Measurements from ENCODE around the gene PARD3B. TPM values are rescaled to one million over a fixed set of nuclear protein-coding genes. Genes with fewer than 3 reads are reported as not detected.

The PARD3B gene
- total RNA-seq, 4 donors from 2014 or later = 32.6 to 65.7 (median 38.6) TPM

DNA sequence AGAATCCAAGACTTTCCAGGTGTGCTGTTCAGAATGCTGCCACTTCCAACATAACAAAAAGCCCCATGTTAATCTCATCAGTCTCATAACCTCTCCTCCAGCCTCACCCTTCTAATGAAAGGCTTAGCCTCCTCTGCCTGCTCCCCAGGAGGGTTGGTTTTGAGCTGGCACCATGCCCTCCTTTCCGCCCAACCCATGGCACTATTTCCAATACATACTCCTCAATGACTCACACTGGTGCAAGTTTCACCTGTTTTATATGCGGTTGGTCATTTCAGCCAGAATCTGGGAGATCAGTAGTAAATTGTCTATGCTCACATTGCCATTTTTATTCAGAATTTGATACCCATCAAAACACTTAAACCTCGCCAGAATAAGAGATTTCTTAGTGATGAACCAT lies 979.4 kb downstream of the PARD3B start:
- H3K27me3 ChIP-seq = no peaks in the 10 kb centered on the region
- peak; percentile 60 for DNase-seq
- no peak for TF ChIP-seq CTCF (IDR thresholded peaks at IDR 0.05)
- intact Hi-C loops (cut with DNase I; ENCODE audit: low total_unique reads) (no loop called here), in situ Hi-C loops (cut with MboI; ENCODE audit: low pct_ligation_motif_present in 1 of 4, low pct_unique_long_range_greater_than_20kb in 1 of 4, low sequenced_read_pairs in 3 of 4) (no loop called here)
- H3K9me3 ChIP-seq = no peaks in the 10 kb centered on the region
- H3K27ac ChIP-seq = no peak overlapping the region
- 52 to 66% methylated on average over 3 of the region's 3 CpGs for WGBS, 2 donors (ENCODE audit: low coverage in 1 of 2)
- H3K4me3 ChIP-seq = no peak overlapping the region
- H3K36me3 ChIP-seq = no peaks in the 10 kb centered on the region
- peaks cover 0 to 6% (median 2%) of the 10 kb centered on the region in 4 donors for H3K4me1 ChIP-seq

- no peaks in the 10 kb centered on the region for H3K27me3 ChIP-seq
- no peak overlapping the region for H3K27ac ChIP-seq
- in situ Hi-C loops (cut with MboI; ENCODE audit: low pct_ligation_motif_present in 1 of 4, low pct_unique_long_range_greater_than_20kb in 1 of 4, low sequenced_read_pairs in 3 of 4) = no loop called here
- no peaks in the 10 kb centered on the region for H3K9me3 ChIP-seq
- H3K4me3 ChIP-seq = no peak overlapping the region
- no peak for DNase-seq
- intact Hi-C loops (cut with DNase I; ENCODE audit: low total_unique reads) = no loop called here
- no peaks in the 10 kb centered on the region for H3K36me3 ChIP-seq
- H3K4me1 ChIP-seq = peaks cover 0 to 6% (median 2%) of the 10 kb centered on the region in 4 donors
- TF ChIP-seq CTCF (IDR thresholded peaks at IDR 0.05) (no peak), EP300 (IDR thresholded peaks at IDR 0.05; ENCODE audit: low read depth) (no peak), POLR2AphosphoS5 (IDR thresholded peaks at IDR 0.05) (no peak), POLR2A (IDR thresholded peaks at IDR 0.05) (no peak)
These were observed 982.5 kb downstream of the PARD3B start for GRCh38 chr2:205527801-205528200.

DNA sequence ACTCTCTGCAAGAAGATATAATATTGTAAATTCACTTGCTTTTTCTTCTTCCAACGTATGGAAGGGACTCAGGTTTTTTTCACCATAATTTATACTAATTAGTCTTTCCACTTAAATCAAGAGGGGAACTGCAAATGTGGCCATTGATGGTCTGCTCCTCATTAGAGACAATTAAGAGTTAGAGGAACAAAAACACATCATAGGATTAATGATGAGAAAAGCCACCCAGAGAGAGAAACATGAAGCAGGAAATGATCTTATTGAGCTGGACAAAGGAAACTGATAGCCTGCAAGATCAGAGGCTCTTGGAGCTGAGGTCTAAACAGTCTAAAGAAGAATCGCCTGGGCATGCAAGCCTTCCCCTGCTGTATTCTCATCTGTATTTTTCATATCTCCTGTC lies 985.8 kb downstream of the PARD3B start:
- no peak overlapping the region for H3K27ac ChIP-seq
- in situ Hi-C loops (cut with MboI; ENCODE audit: low pct_ligation_motif_present in 1 of 4, low pct_unique_long_range_greater_than_20kb in 1 of 4, low sequenced_read_pairs in 3 of 4) = no loop called here
- intact Hi-C loops (cut with DNase I; ENCODE audit: low total_unique reads) = no loop called here
- TF ChIP-seq CTCF (IDR thresholded peaks at IDR 0.05) (no peak), EP300 (IDR thresholded peaks at IDR 0.05; ENCODE audit: low read depth) (no peak), POLR2AphosphoS5 (IDR thresholded peaks at IDR 0.05) (no peak), POLR2A (IDR thresholded peaks at IDR 0.05) (no peak)
- no peaks in the 10 kb centered on the region for H3K9me3 ChIP-seq
- no peak overlapping the region for H3K4me3 ChIP-seq
- H3K4me1 ChIP-seq = no peaks in the 10 kb centered on the region
- no peak for DNase-seq
- H3K36me3 ChIP-seq = no peaks in the 10 kb centered on the region
- 74 to 90% methylated on average over 2 of the region's 2 CpGs for WGBS, 2 donors (ENCODE audit: low coverage in 1 of 2)
- H3K27me3 ChIP-seq = no peaks in the 10 kb centered on the region

DNA sequence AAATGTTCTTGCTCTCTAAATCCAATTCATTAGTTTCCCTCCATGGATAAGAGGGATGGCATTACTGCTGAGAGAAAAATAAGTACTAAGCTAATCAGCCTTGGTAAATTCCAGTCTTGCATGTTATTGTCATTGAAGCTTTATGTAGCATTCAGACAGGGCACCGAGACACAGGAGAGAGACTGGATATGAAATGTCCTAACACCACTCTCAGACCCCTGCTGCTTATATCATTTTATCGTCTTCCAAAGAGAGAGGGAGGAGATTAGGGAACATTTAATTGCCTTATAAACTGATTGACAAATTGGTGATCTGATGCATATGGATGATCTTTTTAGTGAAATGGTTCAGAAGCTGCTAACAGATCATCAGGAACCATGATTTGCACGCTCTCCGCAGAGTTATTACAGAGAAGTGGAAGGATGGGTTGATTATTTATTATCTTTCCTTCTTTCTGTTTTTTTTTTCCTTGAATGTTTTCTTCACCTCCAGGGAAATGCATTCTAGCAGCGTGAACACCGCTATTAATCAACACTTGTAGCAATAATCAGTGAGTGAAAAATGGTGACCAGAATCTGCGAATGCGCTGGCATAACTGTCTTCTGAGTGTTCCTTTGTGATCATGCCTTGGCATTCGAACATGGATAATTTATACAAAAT lies 986.3 kb downstream of the PARD3B start:
- Histone ChIP-seq H3K27ac (no peak overlapping the region), H3K4me1 (no peaks in the 10 kb centered on the region), H3K27me3 (no peaks in the 10 kb centered on the region), H3K9me3 (no peaks in the 10 kb centered on the region), H3K4me3 (no peak overlapping the region), H3K36me3 (no peaks in the 10 kb centered on the region)
- WGBS, 2 donors (ENCODE audit: low coverage in 1 of 2) = 91 to 92% methylated on average over 9 of the region's 9 CpGs
- TF ChIP-seq POLR2A (IDR thresholded peaks at IDR 0.05) (no peak), EP300 (IDR thresholded peaks at IDR 0.05; ENCODE audit: low read depth) (no peak), CTCF (IDR thresholded peaks at IDR 0.05) (no peak), POLR2AphosphoS5 (IDR thresholded peaks at IDR 0.05) (no peak)
- intact Hi-C loops (cut with DNase I; ENCODE audit: low total_unique reads) = no loop called here
- in situ Hi-C loops (cut with MboI; ENCODE audit: low pct_ligation_motif_present in 1 of 4, low pct_unique_long_range_greater_than_20kb in 1 of 4, low sequenced_read_pairs in 3 of 4) = no loop called here
- DNase-seq = no peak

Data from transverse colon (tissue), 4 donors.